Astrocyte (in vitro differentiated cells and primary cell): ENCODE results near the gene PRKD3. TPM values are rescaled to one million over a fixed set of nuclear protein-coding genes. Genes with fewer than 3 reads are reported as not detected.
"Not testable (repeated sequence)": the region's sequence is repeated elsewhere in the genome, so short reads cannot be mapped to it uniquely, and the experiment has no call there.

Experiments
- DNase-seq: peaks from one replicate; pipeline ENCODE4 v3.0.0-alpha.2; 2010; ENCODE audit warnings: low read depth
- FAIRE-seq: peaks from 2 replicates; lab custom pipeline; 2011; peaks lifted over from hg19 to GRCh38; lab: Jason Lieb, UNC
- H2AFZ ChIP-seq: 2 replicates; pipeline ENCODE4 v1.6.0; 2012; ENCODE audit warnings: low read depth, low read length, inconsistent platforms
- H3K27ac ChIP-seq: 2 replicates; pipeline ENCODE4 v1.5.1; 2011; ENCODE audit warnings: low read depth, low read length, inconsistent platforms
- H3K27me3 ChIP-seq: 2 replicates; pipeline ENCODE4 v1.6.0; 2011; ENCODE audit warnings: low read length, inconsistent platforms; ENCODE audit not compliant: insufficient read depth
- H3K36me3 ChIP-seq: 2 replicates; pipeline ENCODE4 v1.5.1; 2011; ENCODE audit warnings: low read length, inconsistent platforms; ENCODE audit not compliant: insufficient read depth
- H3K4me1 ChIP-seq: 2 replicates; pipeline ENCODE4 v1.5.1; 2011; ENCODE audit warnings: low read length, inconsistent platforms; ENCODE audit not compliant: insufficient read depth
- H3K4me2 ChIP-seq: 2 replicates; pipeline ENCODE4 v1.6.0; 2012; ENCODE audit warnings: low read length, inconsistent platforms
- H3K4me3 ChIP-seq: 2 replicates; pipeline ENCODE4 v1.5.1; 2011; ENCODE audit warnings: low read depth, mild to moderate bottlenecking, low read length, inconsistent platforms; ENCODE audit not compliant: insufficient read depth
- H3K79me2 ChIP-seq: 2 replicates; pipeline ENCODE4 v1.6.0; 2012; ENCODE audit warnings: mild to moderate bottlenecking, low read length, inconsistent platforms; ENCODE audit not compliant: insufficient read depth
- H3K9ac ChIP-seq: 2 replicates; pipeline ENCODE4 v1.6.0; 2012; ENCODE audit warnings: mild to moderate bottlenecking, low read length, inconsistent platforms
- H3K9me3 ChIP-seq: 2 replicates; pipeline ENCODE4 v1.5.1; 2012; ENCODE audit warnings: low read depth, mild to moderate bottlenecking, low read length, inconsistent platforms; ENCODE audit not compliant: insufficient read depth
- H4K20me1 ChIP-seq: 2 replicates; pipeline ENCODE4 v1.6.0; 2012; ENCODE audit warnings: low read length, inconsistent platforms; ENCODE audit not compliant: insufficient read depth
- H3K27ac Mint-ChIP-seq: one replicate; pipeline ENCODE4 v1.8.0; 2021; ENCODE audit warnings: mild to moderate bottlenecking, mixed read lengths; ENCODE audit not compliant: unreplicated experiment
- H3K27me3 Mint-ChIP-seq: one replicate; pipeline ENCODE4 v1.8.0; 2021; ENCODE audit warnings: low read depth, mixed read lengths; ENCODE audit not compliant: unreplicated experiment
- H3K36me3 Mint-ChIP-seq: one replicate; pipeline ENCODE4 v1.8.0; 2021; ENCODE audit warnings: low read depth, mixed read lengths; ENCODE audit not compliant: unreplicated experiment
- H3K4me1 Mint-ChIP-seq: one replicate; pipeline ENCODE4 v1.8.0; 2021; ENCODE audit warnings: low read depth, mixed read lengths; ENCODE audit not compliant: unreplicated experiment
- H3K4me3 Mint-ChIP-seq: one replicate; pipeline ENCODE4 v1.8.0; 2021; ENCODE audit warnings: mild to moderate bottlenecking, moderate library complexity, mixed read lengths; ENCODE audit not compliant: unreplicated experiment
- H3K9me3 Mint-ChIP-seq: one replicate; pipeline ENCODE4 v1.8.0; 2021; ENCODE audit warnings: mild to moderate bottlenecking, mixed read lengths; ENCODE audit not compliant: unreplicated experiment
- CTCF ChIP-seq: IDR thresholded peaks from 2 replicates; pipeline ENCODE4 v1.5.1; 2011; ENCODE audit warnings: low read depth, mild to moderate bottlenecking, inconsistent platforms, low read length, moderate library complexity; ENCODE audit not compliant: insufficient read depth
- EZH2 ChIP-seq: IDR thresholded peaks from 2 replicates; pipeline ENCODE4 v1.6.1; 2012; ENCODE audit warnings: mild to moderate bottlenecking, low read length, inconsistent platforms; ENCODE audit not compliant: insufficient read depth
- total RNA-seq: library from RNA; stranded (reverse); gene quantifications from 2 replicates; pipeline ENCODE4 v1.2.1, GENCODE V29; 2021

Gene PRKD3
- total RNA-seq, 1 donor from 2014 or later, result 42.5 TPM

- DNase-seq, result no peak
- Mint-ChIP-seq H3K36me3 (peaks cover 10% of the 10 kb centered on the region), H3K4me3 (no peak overlapping the region), H3K27me3 (no peaks in the 10 kb centered on the region), H3K4me1 (peaks cover 12% of the 10 kb centered on the region), H3K27ac (no peak overlapping the region), H3K9me3 (no peaks in the 10 kb centered on the region)
- Histone ChIP-seq H3K79me2 (peaks cover 73% of the 10 kb centered on the region), H3K27ac (no peak overlapping the region), H3K4me2 (no peak overlapping the region), H3K36me3 (peaks cover 5% of the 10 kb centered on the region), H3K9me3 (no peaks in the 10 kb centered on the region), H2AFZ (no peak overlapping the region), H3K9ac (no peak overlapping the region), H3K27me3 (no peaks in the 10 kb centered on the region), H4K20me1 (peaks cover 47% of the 10 kb centered on the region), H3K4me3 (no peak overlapping the region), H3K4me1 (no peaks in the 10 kb centered on the region)
- TF ChIP-seq CTCF, result no peak
- TF ChIP-seq EZH2, result no peak
- no peak for FAIRE-seq
Measured at GRCh38 chr2:37295469-37296073, 29.1 kb downstream of the PRKD3 start.

GRCh38 chr2:37294858-37295257, 29.8 kb downstream of the PRKD3 start:
- H3K4me1 Mint-ChIP-seq, result not testable (repeated sequence)

GRCh38 chr2:37291680-37292079, 33.0 kb downstream of the PRKD3 start:
- no peak for TF ChIP-seq EZH2
- no peak for TF ChIP-seq CTCF
- H3K4me3 Mint-ChIP-seq, result no peak overlapping the region

More at GRCh38 chr2:37294858-37295257, 29.8 kb downstream of the PRKD3 start:
- not testable (repeated sequence) for DNase-seq, H3K27ac Mint-ChIP-seq, H3K4me2 ChIP-seq, H3K4me3 ChIP-seq, FAIRE-seq, H3K9me3 Mint-ChIP-seq, H3K9me3 ChIP-seq, H3K36me3 ChIP-seq, H3K9ac ChIP-seq, H3K27ac ChIP-seq, H2AFZ ChIP-seq, H3K4me1 ChIP-seq, H3K27me3 Mint-ChIP-seq, H3K4me3 Mint-ChIP-seq, H3K27me3 ChIP-seq
- Histone ChIP-seq H3K79me2 (peaks cover 66% of the 10 kb centered on the region), H4K20me1 (peaks cover 41% of the 10 kb centered on the region)
- H3K36me3 Mint-ChIP-seq, result peaks cover 11% of the 10 kb centered on the region

More at GRCh38 chr2:37291680-37292079, 33.0 kb downstream of the PRKD3 start:
- no peak overlapping the region for H3K4me3 ChIP-seq
- peaks cover 35% of the 10 kb centered on the region for H3K79me2 ChIP-seq
- Mint-ChIP-seq H3K27ac (no peak overlapping the region), H3K36me3 (peaks cover 9% of the 10 kb centered on the region), H3K4me1 (no peaks in the 10 kb centered on the region), H3K9me3 (no peaks in the 10 kb centered on the region), H3K27me3 (no peaks in the 10 kb centered on the region)
- H3K27me3 ChIP-seq, result no peaks in the 10 kb centered on the region
- no peak overlapping the region for H2AFZ ChIP-seq
- H3K9me3 ChIP-seq, result no peaks in the 10 kb centered on the region
- no peak overlapping the region for H3K27ac ChIP-seq
- H3K4me2 ChIP-seq, result no peak overlapping the region
- peaks cover 25% of the 10 kb centered on the region for H4K20me1 ChIP-seq
- H3K4me1 ChIP-seq, result no peaks in the 10 kb centered on the region
- H3K36me3 ChIP-seq, result peaks cover 19% of the 10 kb centered on the region
- H3K9ac ChIP-seq, result no peak overlapping the region
- FAIRE-seq (no peak), DNase-seq (no peak)
